IPS-15b (cell line): ENCODE results near the gene LRMDA.

Experiments
- H3K27me3 ChIP-seq: one replicate; pipeline ENCODE4 v1.6.1; 2013; ENCODE audit warnings: low read length; ENCODE audit not compliant: control insufficient read depth, insufficient read depth
- H3K36me3 ChIP-seq: one replicate; pipeline ENCODE4 v1.6.1; 2013; ENCODE audit warnings: low read length; ENCODE audit not compliant: control insufficient read depth, insufficient read depth
- H3K4me1 ChIP-seq: one replicate; pipeline ENCODE4 v1.6.1; 2013; ENCODE audit warnings: mild to moderate bottlenecking, low read length; ENCODE audit not compliant: control insufficient read depth, insufficient read depth
- H3K4me3 ChIP-seq: one replicate; pipeline ENCODE4 v1.5.1; 2013; ENCODE audit warnings: low read depth, low read length
- H3K9ac ChIP-seq: one replicate; pipeline ENCODE4 v1.6.1; 2013; ENCODE audit warnings: low read depth, mild to moderate bottlenecking, low read length
- H3K9me3 ChIP-seq: one replicate; pipeline ENCODE4 v1.6.1; 2013; ENCODE audit warnings: mild to moderate bottlenecking, low read length; ENCODE audit not compliant: control insufficient read depth, insufficient read depth

LRMDA gene

DNA sequence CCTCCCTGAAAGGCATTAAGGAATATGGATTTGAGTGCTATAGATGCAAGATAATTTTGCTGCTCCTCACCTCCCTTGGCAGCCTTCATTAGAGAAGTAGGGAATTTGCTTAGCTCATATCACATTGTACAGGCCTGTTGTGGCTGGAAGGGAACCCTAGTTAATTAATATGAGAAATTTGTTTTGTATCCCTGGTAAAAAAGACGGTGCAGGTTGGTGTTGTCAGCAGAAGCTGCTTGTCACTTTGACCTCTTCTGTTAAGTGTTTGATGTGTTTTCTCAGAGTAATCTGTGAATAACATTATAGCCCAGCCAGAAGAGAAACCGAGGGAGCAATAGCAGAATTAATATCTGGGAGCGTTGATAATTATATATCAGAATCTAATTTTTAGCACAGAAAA, 278.4 kb downstream of the LRMDA start:
- no peak overlapping the region for H3K9ac ChIP-seq
- H3K27me3 ChIP-seq, result no peaks in the 10 kb centered on the region
- H3K4me1 ChIP-seq, result peaks cover 21% of the 10 kb centered on the region
- no peaks in the 10 kb centered on the region for H3K36me3 ChIP-seq
- no peak overlapping the region for H3K4me3 ChIP-seq
- no peaks in the 10 kb centered on the region for H3K9me3 ChIP-seq

GRCh38 chr10:75712242-75712880, 280.9 kb downstream of the LRMDA start:
- H3K4me3 ChIP-seq, result no peak overlapping the region
- H3K27me3 ChIP-seq, result no peaks in the 10 kb centered on the region
- H3K4me1 ChIP-seq, result peaks cover 20% of the 10 kb centered on the region
- H3K36me3 ChIP-seq, result no peaks in the 10 kb centered on the region
- H3K9me3 ChIP-seq, result no peaks in the 10 kb centered on the region
- H3K9ac ChIP-seq, result no peak overlapping the region

GRCh38 chr10:75716506-75716905, 285.1 kb downstream of the LRMDA start:
- Histone ChIP-seq H3K9me3 (no peaks in the 10 kb centered on the region), H3K4me1 (no peaks in the 10 kb centered on the region), H3K9ac (no peak overlapping the region)

GRCh38 chr10:75717126-75717916, 285.9 kb downstream of the LRMDA start:
- Histone ChIP-seq H3K9ac (no peak overlapping the region), H3K36me3 (no peaks in the 10 kb centered on the region)

More at GRCh38 chr10:75716506-75716905, 285.1 kb downstream of the LRMDA start:
- Histone ChIP-seq H3K27me3 (no peaks in the 10 kb centered on the region), H3K4me3 (no peak overlapping the region), H3K36me3 (no peaks in the 10 kb centered on the region)

GRCh38 chr10:75718991-75719390, 287.6 kb downstream of the LRMDA start:
- Histone ChIP-seq H3K36me3 (no peaks in the 10 kb centered on the region), H3K4me3 (no peak overlapping the region), H3K9me3 (no peaks in the 10 kb centered on the region), H3K9ac (no peak overlapping the region), H3K4me1 (no peaks in the 10 kb centered on the region), H3K27me3 (no peaks in the 10 kb centered on the region)

More at GRCh38 chr10:75717126-75717916, 285.9 kb downstream of the LRMDA start:
- no peaks in the 10 kb centered on the region for H3K4me1 ChIP-seq
- no peaks in the 10 kb centered on the region for H3K9me3 ChIP-seq
- no peak overlapping the region for H3K4me3 ChIP-seq
- no peaks in the 10 kb centered on the region for H3K27me3 ChIP-seq

- no peak overlapping the region for H3K9ac ChIP-seq
- H3K36me3 ChIP-seq, result no peaks in the 10 kb centered on the region
- no peaks in the 10 kb centered on the region for H3K9me3 ChIP-seq
- H3K4me3 ChIP-seq, result no peak overlapping the region
- H3K4me1 ChIP-seq, result no peaks in the 10 kb centered on the region
- no peaks in the 10 kb centered on the region for H3K27me3 ChIP-seq
Measured at GRCh38 chr10:75720157-75720556, 288.7 kb downstream of the LRMDA start.

DNA sequence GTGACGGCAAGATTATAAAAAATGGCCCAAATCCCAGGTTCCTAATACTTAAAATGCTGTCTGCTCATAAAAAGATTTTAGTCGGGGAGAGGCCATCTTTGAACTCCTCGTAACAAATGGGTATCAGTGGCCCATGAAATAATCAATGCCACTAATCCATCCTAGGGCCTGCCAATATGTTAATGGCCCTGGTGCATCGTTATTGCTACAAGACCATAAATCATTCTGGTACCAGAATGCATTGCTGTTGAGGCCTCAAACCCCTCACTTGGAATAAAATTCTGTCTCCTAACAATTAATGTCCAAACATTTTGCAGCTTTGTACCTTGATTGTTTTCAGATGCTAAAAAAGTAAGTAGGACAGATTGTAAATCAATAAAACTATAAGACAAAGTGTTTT, 290.6 kb downstream of the LRMDA start:
- H3K4me3 ChIP-seq, result no peak overlapping the region
- no peak overlapping the region for H3K9ac ChIP-seq
- no peaks in the 10 kb centered on the region for H3K27me3 ChIP-seq
- H3K4me1 ChIP-seq, result no peaks in the 10 kb centered on the region
- H3K36me3 ChIP-seq, result no peaks in the 10 kb centered on the region
- H3K9me3 ChIP-seq, result no peaks in the 10 kb centered on the region

DNA sequence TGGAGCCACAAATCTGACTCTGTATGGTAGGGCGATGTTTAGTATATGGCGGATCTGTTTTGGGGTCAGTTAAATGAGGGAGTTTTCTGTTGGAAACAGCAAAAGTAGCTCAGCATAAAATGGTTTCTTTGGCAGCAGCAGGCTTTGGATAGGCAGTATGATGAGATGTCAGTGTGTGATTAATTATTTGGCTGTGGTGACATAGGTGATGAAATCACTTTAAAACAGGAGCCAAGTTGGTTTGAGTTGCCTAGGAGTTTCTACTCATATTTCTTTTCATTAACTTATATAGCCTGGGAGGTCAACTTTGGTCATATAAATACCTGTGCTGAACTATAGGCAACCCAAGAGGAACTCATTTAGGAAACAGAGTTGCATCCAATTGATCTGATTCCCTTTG, 291.2 kb downstream of the LRMDA start:
- Histone ChIP-seq H3K9me3 (no peaks in the 10 kb centered on the region), H3K4me1 (no peaks in the 10 kb centered on the region), H3K4me3 (no peak overlapping the region), H3K27me3 (no peaks in the 10 kb centered on the region), H3K36me3 (no peaks in the 10 kb centered on the region), H3K9ac (no peak overlapping the region)

GRCh38 chr10:75723319-75723980, 292.0 kb downstream of the LRMDA start:
- Histone ChIP-seq H3K4me1 (no peaks in the 10 kb centered on the region), H3K9me3 (no peaks in the 10 kb centered on the region), H3K27me3 (no peaks in the 10 kb centered on the region), H3K36me3 (no peaks in the 10 kb centered on the region), H3K4me3 (no peak overlapping the region), H3K9ac (no peak overlapping the region)

- H3K27me3 ChIP-seq, result no peaks in the 10 kb centered on the region
- H3K9me3 ChIP-seq, result no peaks in the 10 kb centered on the region
- H3K9ac ChIP-seq, result no peak overlapping the region
- no peaks in the 10 kb centered on the region for H3K36me3 ChIP-seq
- H3K4me1 ChIP-seq, result no peaks in the 10 kb centered on the region
- H3K4me3 ChIP-seq, result no peak overlapping the region
Measured at GRCh38 chr10:75724047-75724446, 292.6 kb downstream of the LRMDA start.

- H3K4me3 ChIP-seq, result no peak overlapping the region
- H3K36me3 ChIP-seq, result no peaks in the 10 kb centered on the region
- no peak overlapping the region for H3K9ac ChIP-seq
- no peaks in the 10 kb centered on the region for H3K27me3 ChIP-seq
- no peaks in the 10 kb centered on the region for H3K4me1 ChIP-seq
- no peaks in the 10 kb centered on the region for H3K9me3 ChIP-seq
Measured at GRCh38 chr10:75726522-75727483, 295.4 kb downstream of the LRMDA start.
